Neural progenitor cell (in vitro differentiated cells): Measurements from ENCODE around the gene CA10. TPM values are rescaled to one million over a fixed set of nuclear protein-coding genes. Genes with fewer than 3 reads are reported as not detected.

Experiments used
- DNase-seq: peaks from one replicate; pipeline ENCODE4 v3.0.0-alpha.2; 2016; ENCODE audit warnings: low spot score
- H2AFZ ChIP-seq: fragments of 200-600 bp; sonication (generic); replicated peaks from 2 replicates; pipeline ENCODE4 v1.6.1; 2016; ENCODE audit warnings: antibody characterized with exemption
- H3F3A ChIP-seq: fragments of 200-600 bp; sonication (generic); 2 replicates; pipeline ENCODE4 v1.6.1; 2016; ENCODE audit warnings: antibody characterized with exemption, low read depth
- H3K27ac ChIP-seq: fragments of 200-600 bp; sonication (generic); 2 replicates; pipeline ENCODE4 v1.5.1; 2016; ENCODE audit warnings: mild to moderate bottlenecking
- H3K27me3 ChIP-seq: fragments of 200-600 bp; sonication (generic); 2 replicates; pipeline ENCODE4 v1.6.1; 2016; ENCODE audit warnings: mild to moderate bottlenecking, moderate library complexity
- H3K36me3 ChIP-seq: fragments of 200-600 bp; sonication (generic); 2 replicates; pipeline ENCODE4 v1.5.1; 2016
- H3K4me1 ChIP-seq: fragments of 200-600 bp; sonication (generic); 2 replicates; pipeline ENCODE4 v1.6.1; 2016; ENCODE audit warnings: mixed run types
- H3K4me2 ChIP-seq: fragments of 200-600 bp; sonication (generic); 2 replicates; pipeline ENCODE4 v1.6.1; 2016
- H3K4me3 ChIP-seq: fragments of 200-600 bp; sonication (generic); 2 replicates; pipeline ENCODE4 v1.5.1; 2016
- H3K79me2 ChIP-seq: fragments of 200-600 bp; sonication (generic); 2 replicates; pipeline ENCODE4 v1.6.1; 2016; ENCODE audit warnings: low read depth
- H3K9ac ChIP-seq: fragments of 200-600 bp; sonication (generic); 2 replicates; pipeline ENCODE4 v1.6.1; 2016
- H3K9me3 ChIP-seq: fragments of 200-600 bp; sonication (generic); 2 replicates; pipeline ENCODE4 v1.5.1; 2016; ENCODE audit warnings: low read depth
- H4K20me1 ChIP-seq: fragments of 200-600 bp; sonication (generic); 2 replicates; pipeline ENCODE4 v1.6.1; 2016; ENCODE audit warnings: low read depth
- H3K27ac Mint-ChIP-seq: 3 replicates; pipeline ENCODE4 v1.8.0; 2021; ENCODE audit warnings: mixed read lengths
- H3K27me3 Mint-ChIP-seq: 2 replicates; pipeline ENCODE4 v1.8.0; 2022; ENCODE audit warnings: low read depth, mild to moderate bottlenecking, inconsistent platforms, moderate library complexity, mixed read lengths; ENCODE audit not compliant: insufficient read depth
- H3K36me3 Mint-ChIP-seq: 3 replicates; pipeline ENCODE4 v1.8.0; 2021; ENCODE audit warnings: mixed read lengths
- H3K4me1 Mint-ChIP-seq: 3 replicates; pipeline ENCODE4 v1.8.0; 2021; ENCODE audit warnings: mixed read lengths
- H3K4me3 Mint-ChIP-seq: 3 replicates; pipeline ENCODE4 v1.8.0; 2021; ENCODE audit warnings: mild to moderate bottlenecking, moderate library complexity, mixed read lengths
- H3K9me3 Mint-ChIP-seq: 3 replicates; pipeline ENCODE4 v1.8.0; 2020; ENCODE audit warnings: mixed read lengths
- EZH2 ChIP-seq: fragments of 200-600 bp; sonication (generic); IDR thresholded peaks from 2 replicates; pipeline ENCODE4 v1.6.1; 2017; ENCODE audit warnings: antibody characterized with exemption, mild to moderate bottlenecking, moderate library complexity
- EZH2phosphoT487 ChIP-seq: fragments of 200-600 bp; sonication (generic); IDR thresholded peaks from 2 replicates; pipeline ENCODE4 v1.6.1; 2017; ENCODE audit warnings: antibody characterized with exemption
- total RNA-seq: library from RNA; depleted of rRNA; stranded (reverse); fragments of >200 nt; gene quantifications from 2 replicates; pipeline ENCODE4 v1.2.3, GENCODE V29; 2015; ENCODE audit warnings: low replicate concordance
- TF ChIP-seq, protein P1 (sequence below): fragments of 200-600 bp; sonication (generic); IDR thresholded peaks from 2 replicates; pipeline ENCODE4 v1.5.1; 2017; ENCODE audit warnings: antibody characterized with exemption, mild to moderate bottlenecking

CA10 gene
- total RNA-seq, 1 donor from 2014 or later, result 0.65 TPM

DNA sequence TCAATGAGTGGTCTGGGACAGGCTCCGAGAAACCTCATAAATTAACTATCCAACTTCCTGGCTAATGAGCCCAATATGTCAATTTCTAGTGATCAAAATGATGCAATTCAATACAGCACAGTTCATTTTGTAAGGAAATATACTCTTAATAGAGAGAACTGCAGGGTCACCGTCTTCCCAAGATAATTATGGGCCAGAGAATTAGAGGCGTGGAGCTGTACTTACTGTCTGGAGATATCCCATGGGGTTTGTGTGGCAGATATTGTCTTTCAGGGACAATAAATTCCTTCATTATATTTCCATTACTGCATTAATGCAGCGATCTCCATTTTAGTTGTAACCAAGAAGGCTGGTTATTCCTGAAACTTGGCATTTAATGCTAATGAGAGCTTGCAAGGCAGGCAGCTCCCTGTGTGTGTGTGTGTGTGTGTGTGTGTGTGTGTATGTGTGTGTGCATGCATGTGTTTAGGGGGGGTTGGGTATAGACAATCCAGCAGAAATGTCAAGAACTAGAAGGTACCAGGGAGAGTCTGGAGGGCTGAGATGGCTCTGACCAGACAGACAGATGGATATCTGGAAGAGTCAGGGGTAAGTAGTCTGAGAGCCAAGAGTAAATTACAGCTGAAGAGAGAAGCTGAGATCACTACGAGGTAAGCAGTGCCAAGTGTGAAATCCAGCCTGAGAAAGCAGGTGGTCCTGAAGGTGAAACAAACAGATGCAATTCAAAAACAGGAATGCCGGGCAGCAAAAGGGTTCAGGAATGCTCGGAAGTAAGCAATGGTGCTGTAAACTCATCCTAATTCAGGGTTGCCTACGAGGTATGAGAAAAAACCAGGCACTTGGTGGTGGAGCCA is 393.0 kb downstream of the CA10 start:
- TF ChIP-seq, protein P1, sequence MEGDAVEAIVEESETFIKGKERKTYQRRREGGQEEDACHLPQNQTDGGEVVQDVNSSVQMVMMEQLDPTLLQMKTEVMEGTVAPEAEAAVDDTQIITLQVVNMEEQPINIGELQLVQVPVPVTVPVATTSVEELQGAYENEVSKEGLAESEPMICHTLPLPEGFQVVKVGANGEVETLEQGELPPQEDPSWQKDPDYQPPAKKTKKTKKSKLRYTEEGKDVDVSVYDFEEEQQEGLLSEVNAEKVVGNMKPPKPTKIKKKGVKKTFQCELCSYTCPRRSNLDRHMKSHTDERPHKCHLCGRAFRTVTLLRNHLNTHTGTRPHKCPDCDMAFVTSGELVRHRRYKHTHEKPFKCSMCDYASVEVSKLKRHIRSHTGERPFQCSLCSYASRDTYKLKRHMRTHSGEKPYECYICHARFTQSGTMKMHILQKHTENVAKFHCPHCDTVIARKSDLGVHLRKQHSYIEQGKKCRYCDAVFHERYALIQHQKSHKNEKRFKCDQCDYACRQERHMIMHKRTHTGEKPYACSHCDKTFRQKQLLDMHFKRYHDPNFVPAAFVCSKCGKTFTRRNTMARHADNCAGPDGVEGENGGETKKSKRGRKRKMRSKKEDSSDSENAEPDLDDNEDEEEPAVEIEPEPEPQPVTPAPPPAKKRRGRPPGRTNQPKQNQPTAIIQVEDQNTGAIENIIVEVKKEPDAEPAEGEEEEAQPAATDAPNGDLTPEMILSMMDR, result no peak
- TF ChIP-seq EZH2 (no peak), EZH2phosphoT487 (no peak)
- Mint-ChIP-seq H3K27me3 (peaks cover 3% of the 10 kb centered on the region), H3K36me3 (no peaks in the 10 kb centered on the region), H3K4me1 (peaks cover 30% of the 10 kb centered on the region), H3K4me3 (no peak overlapping the region), H3K27ac (no peak overlapping the region), H3K9me3 (no peaks in the 10 kb centered on the region)
- Histone ChIP-seq H3K79me2 (no peaks in the 10 kb centered on the region), H3K27ac (no peak overlapping the region), H3K36me3 (no peaks in the 10 kb centered on the region), H3K4me3 (no peak overlapping the region), H3K9me3 (no peaks in the 10 kb centered on the region), H4K20me1 (no peaks in the 10 kb centered on the region), H3K27me3 (no peaks in the 10 kb centered on the region), H3K4me2 (no peak overlapping the region), H3F3A (no peaks in the 10 kb centered on the region), H3K4me1 (no peaks in the 10 kb centered on the region), H2AFZ (no peak overlapping the region), H3K9ac (no peak overlapping the region)
- no peak for DNase-seq

DNA sequence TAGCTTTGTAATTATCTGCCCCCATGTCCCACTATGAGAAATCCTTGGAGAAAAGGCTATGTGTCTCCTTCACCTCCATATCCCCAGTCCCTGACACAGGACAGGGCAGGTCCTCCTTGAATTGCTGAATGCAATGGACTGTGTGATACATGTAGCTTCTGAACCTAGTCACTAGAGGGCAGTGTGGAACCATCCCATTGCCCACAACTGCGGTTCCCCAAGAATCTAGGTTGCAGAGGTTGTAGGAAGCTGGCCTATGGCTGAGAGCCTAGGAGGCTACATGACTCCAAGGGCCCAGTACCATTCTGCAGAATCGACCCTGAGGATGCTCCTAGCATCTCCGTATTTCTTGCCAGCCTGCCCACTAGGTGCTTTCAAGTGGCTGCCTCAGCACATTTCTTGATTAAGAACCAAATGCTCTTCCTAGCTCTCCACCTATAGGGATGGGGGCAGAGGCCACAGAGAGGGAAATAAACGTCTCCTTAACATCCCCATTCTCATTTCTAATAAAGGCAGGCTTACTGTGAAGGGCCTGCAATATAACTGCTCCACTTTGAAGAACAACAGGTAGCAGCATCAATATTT is 394.0 kb downstream of the CA10 start:
- H3K4me3 Mint-ChIP-seq, result no peak overlapping the region
- H3K27me3 ChIP-seq, result no peaks in the 10 kb centered on the region
- H3K27ac Mint-ChIP-seq, result no peak overlapping the region
- no peaks in the 10 kb centered on the region for H3K36me3 ChIP-seq
- H3K4me2 ChIP-seq, result no peak overlapping the region
- no peaks in the 10 kb centered on the region for H3K9me3 ChIP-seq
- no peaks in the 10 kb centered on the region for H3K79me2 ChIP-seq
- no peak overlapping the region for H2AFZ ChIP-seq
- H3K4me3 ChIP-seq, result no peak overlapping the region
- H4K20me1 ChIP-seq, result no peaks in the 10 kb centered on the region
- H3K27ac ChIP-seq, result no peak overlapping the region
- DNase-seq, result peak; percentile 84
- H3K36me3 Mint-ChIP-seq, result no peaks in the 10 kb centered on the region
- no peaks in the 10 kb centered on the region for H3K9me3 Mint-ChIP-seq
- no peaks in the 10 kb centered on the region for H3K27me3 Mint-ChIP-seq
- H3K4me1 Mint-ChIP-seq, result peaks cover 32% of the 10 kb centered on the region
- no peak overlapping the region for H3K9ac ChIP-seq
- TF ChIP-seq, protein P1, result peak; percentile 92
- no peak for TF ChIP-seq EZH2phosphoT487
- no peak for TF ChIP-seq EZH2
- no peaks in the 10 kb centered on the region for H3F3A ChIP-seq
- H3K4me1 ChIP-seq, result no peaks in the 10 kb centered on the region

- H3K9me3 ChIP-seq, result no peaks in the 10 kb centered on the region
- no peak overlapping the region for H3K9ac ChIP-seq
- TF ChIP-seq EZH2phosphoT487 (no peak), EZH2 (no peak)
- TF ChIP-seq, protein P1, result no peak
- no peaks in the 10 kb centered on the region for H3K79me2 ChIP-seq
- H3K36me3 ChIP-seq, result no peaks in the 10 kb centered on the region
- H2AFZ ChIP-seq, result no peak overlapping the region
- no peaks in the 10 kb centered on the region for H4K20me1 ChIP-seq
- no peak overlapping the region for H3K27ac ChIP-seq
- no peaks in the 10 kb centered on the region for H3K4me1 ChIP-seq
- no peaks in the 10 kb centered on the region for H3K27me3 ChIP-seq
- Mint-ChIP-seq H3K4me3 (no peak overlapping the region), H3K4me1 (peaks cover 38% of the 10 kb centered on the region), H3K27ac (no peak overlapping the region), H3K9me3 (no peaks in the 10 kb centered on the region), H3K36me3 (no peaks in the 10 kb centered on the region), H3K27me3 (no peaks in the 10 kb centered on the region)
- H3K4me2 ChIP-seq, result no peak overlapping the region
- H3F3A ChIP-seq, result no peaks in the 10 kb centered on the region
- DNase-seq, result no peak
- no peak overlapping the region for H3K4me3 ChIP-seq
These were observed 395.5 kb downstream of the CA10 start for GRCh38 chr17:51763058-51763457.
